ENCODE results near the gene NGLY1. TPM values are rescaled to one million over a fixed set of nuclear protein-coding genes. Genes with fewer than 3 reads are reported as not detected.

Gene NGLY1
- total and polyA plus RNA-seq, 2 of the 8 experiments (the other 6 are each of a cell fraction or from before 2014, with no cell fraction given), result 3.1 to 24.8 TPM

GRCh38 chr3:25690768-25691533, 92.3 kb downstream of the NGLY1 start:
- Histone ChIP-seq H3K4me3 (ENCODE audit: extremely low read depth in 1 of 4, insufficient read depth in 2 of 4, low read depth in 3 of 4, low read length in 4 of 4) (no peak overlapping the region), H3K79me1 (ENCODE audit: low read depth, low read length) (no peaks in the 10 kb centered on the region), H4K20me1 (replicated peaks in 1 of 2; ENCODE audit: control insufficient read depth in 1 of 2, insufficient read depth in 2 of 2, low read length in 2 of 2) (no peaks in the 10 kb centered on the region), H3K23me2 (ENCODE audit: low read depth, low read length) (no peaks in the 10 kb centered on the region), H3K27me3 (replicated peaks in 1 of 4; ENCODE audit: control insufficient read depth in 3 of 4, extremely low read depth in 1 of 4, insufficient read depth in 3 of 4, low read length in 3 of 4) (no peaks in the 10 kb centered on the region), H4K91ac (replicated peaks; ENCODE audit: insufficient read length, low read length) (no peak overlapping the region), H3K4ac (replicated peaks; ENCODE audit: insufficient read length, low read depth, low read length) (no peak overlapping the region), H3K18ac (ENCODE audit: extremely low read depth, low read length) (no peak overlapping the region), H3K9me3 (ENCODE audit: insufficient read depth in 2 of 2, low read depth in 1 of 2, low read length in 1 of 2) (no peaks in the 10 kb centered on the region), H3K4me1 (replicated peaks in 1 of 4; ENCODE audit: control insufficient read depth in 3 of 4, insufficient read depth in 4 of 4, low read length in 3 of 4) (no peaks in the 10 kb centered on the region), H2BK15ac (ENCODE audit: low read length) (no peak overlapping the region), H3K23ac (ENCODE audit: insufficient read length) (no peak overlapping the region), H2BK20ac (ENCODE audit: low read length) (no peak overlapping the region), H3K56ac (replicated peaks; ENCODE audit: insufficient read length, low read depth, low read length) (no peak overlapping the region), H4K8ac (ENCODE audit: extremely low read depth, insufficient read depth, low read length) (no peak overlapping the region), H2BK120ac (replicated peaks; ENCODE audit: low read depth, low read length) (no peak overlapping the region), H2AFZ (ENCODE audit: low read length) (no peak overlapping the region), H3K14ac (ENCODE audit: insufficient read length) (no peak overlapping the region), H2BK12ac (ENCODE audit: low read depth, low read length) (no peak overlapping the region), H3K36me3 (ENCODE audit: control insufficient read depth in 2 of 4, insufficient read depth in 4 of 4, low read length in 3 of 4) (no peaks in the 10 kb centered on the region), H2AK5ac (ENCODE audit: low read depth, low read length) (no peak overlapping the region), H3K9ac (replicated peaks in 1 of 4; ENCODE audit: extremely low read depth in 1 of 4, low read depth in 3 of 4, low read length in 3 of 4) (no peak overlapping the region; a peak in 1 of 7 replicates), H3K79me2 (ENCODE audit: control insufficient read depth in 1 of 2, insufficient read depth in 2 of 2, low read length in 2 of 2) (no peaks in the 10 kb centered on the region), H3K4me2 (ENCODE audit: insufficient read depth in 1 of 2, low read depth in 2 of 2, low read length in 2 of 2) (no peak overlapping the region), H4K5ac (ENCODE audit: insufficient read length, low read depth, low read length) (no peak overlapping the region), H2BK5ac (ENCODE audit: low read depth, low read length) (no peak overlapping the region), H3K27ac (ENCODE audit: low read depth, low read length) (no peak overlapping the region)
- 84% methylated on average over 2 of the region's 2 CpGs; no CpG with 5 or more reads in 1 of the 2 experiments for WGBS, 2 experiments (ENCODE audit: extremely low coverage in 1 of 2, insufficient coverage in 1 of 2, insufficient read length in 1 of 2, insufficient replicate concordance in 2 of 2, low coverage in 1 of 2, low lambda C conversion rate in 2 of 2, missing lambda C conversion rate in 1 of 2)
- TF ChIP-seq TAF7 (optimal IDR thresholded peaks at IDR 0.05; ENCODE audit: borderline replicate concordance, low read depth, low read length), result no peak
- no peak for TF ChIP-seq ZNF274 (IDR thresholded peaks at IDR 0.05; ENCODE audit: borderline replicate concordance, extremely low read depth, low read length)
- TF ChIP-seq RFX5 (IDR thresholded peaks at IDR 0.05; ENCODE audit: borderline replicate concordance, low read depth, low read length), result no peak
- TF ChIP-seq E2F6 (IDR thresholded peaks at IDR 0.05), result no peak
- no peak for TF ChIP-seq JUN (IDR thresholded peaks at IDR 0.05; ENCODE audit: low read depth, low read length)
- ChIA-PET POLR2A (ENCODE audit: partially characterized antibody) (no interaction called here), CTCF (ENCODE audit: partially characterized antibody) (interaction anchor here (1.0 to 1.6 kb wide), 3 partner anchors 43 to 140 kb away, joined by 3 to 6 read pairs (median 4); no protein-coding TSS in a partner anchor)
- FAIRE-seq, result no peak
- DNase-seq (ENCODE audit: low read depth in 1 of 2, low spot score in 2 of 2), result no peak
